Activated naive CD8-positive, alpha-beta T cell treated with anti-CD3 and anti-CD28 coated beads, Interleukin-2, amount 50 U/mL, for 16 hours (primary cell): ENCODE results near the gene CRIP3.
A peak's percentile ranks its signal among the peaks of the same experiment; 100 is the strongest.

ENCODE experiments used
- DNase-seq: peaks from one replicate; pipeline ENCODE4 v3.0.0-alpha.2; 2020; ENCODE audit warnings: low read depth, low spot score

CRIP3 gene

DNA sequence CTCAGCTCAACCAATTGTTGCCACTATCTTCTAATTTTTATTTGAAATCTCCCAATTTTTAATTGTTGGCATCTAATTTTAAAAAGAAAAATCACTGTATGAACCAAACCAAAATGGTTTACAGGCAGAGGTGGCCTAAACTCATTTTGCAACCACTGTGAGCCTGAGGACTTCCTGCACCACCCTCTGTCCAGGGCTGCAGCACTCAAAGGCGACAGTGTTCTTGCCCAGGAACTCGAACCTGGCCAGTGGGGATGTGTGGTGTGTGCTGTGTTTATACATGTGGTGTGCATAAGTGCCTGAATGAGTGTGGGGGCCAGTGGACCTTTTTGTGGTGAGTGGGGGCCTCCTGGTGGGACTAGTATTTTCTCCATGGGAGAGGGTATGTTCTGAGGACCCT, 34.9 kb downstream of the CRIP3 start:
- no peak for DNase-seq

DNA sequence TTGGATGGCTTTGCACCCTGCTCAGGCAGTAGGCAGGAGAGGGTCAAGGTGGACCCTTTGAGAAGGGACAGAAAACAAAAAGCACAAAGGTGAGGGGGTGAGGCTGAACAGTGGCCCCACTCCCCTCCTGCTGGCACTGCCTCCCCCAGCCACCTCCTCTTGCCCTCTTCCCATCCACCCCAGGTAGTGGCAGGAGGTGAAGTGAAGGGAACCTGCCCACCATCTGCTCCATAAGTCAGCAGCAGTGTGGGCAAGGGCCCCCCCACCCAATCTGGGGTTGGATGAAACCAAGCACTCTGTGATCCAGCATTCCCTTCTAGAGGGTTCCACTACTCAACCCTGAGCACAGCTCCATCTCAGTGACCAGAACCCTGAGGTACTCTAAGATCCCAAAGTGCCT, 36.7 kb downstream of the CRIP3 start:
- no peak for DNase-seq

DNA sequence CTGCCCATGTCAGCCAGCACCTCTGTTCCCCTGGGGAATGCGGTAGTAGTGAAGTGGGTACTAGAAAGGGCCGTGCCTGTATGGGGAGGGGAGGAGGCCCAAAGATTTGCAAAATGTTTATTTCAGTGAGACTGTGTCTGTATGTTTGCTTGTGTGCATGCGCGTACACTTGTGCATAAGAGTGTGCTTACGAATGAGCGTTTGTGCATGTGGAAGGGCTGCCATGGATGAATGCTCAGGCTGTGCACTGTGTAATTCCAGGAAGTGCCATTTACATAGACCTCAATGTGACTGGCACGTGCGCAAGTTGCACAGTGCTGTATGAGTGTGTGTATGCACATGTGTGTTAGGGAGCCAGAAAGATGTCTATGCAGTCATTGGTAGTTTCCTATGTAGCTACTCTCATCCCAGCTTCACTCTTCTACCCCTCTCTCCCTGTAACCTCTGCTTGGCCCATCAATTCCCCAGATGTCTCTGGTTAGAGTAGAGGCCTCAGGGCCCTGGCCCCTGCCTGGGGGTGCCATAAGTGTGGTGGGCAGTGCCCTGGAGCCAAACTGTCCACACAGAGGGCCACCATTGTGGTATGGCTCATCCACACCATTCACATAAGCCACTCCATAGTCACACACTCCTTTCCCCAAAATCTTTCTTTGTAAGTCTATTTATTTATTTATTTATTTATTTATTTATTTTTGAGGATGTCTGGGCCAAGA, 37.4 kb downstream of the CRIP3 start:
- DNase-seq, result no peak

DNA sequence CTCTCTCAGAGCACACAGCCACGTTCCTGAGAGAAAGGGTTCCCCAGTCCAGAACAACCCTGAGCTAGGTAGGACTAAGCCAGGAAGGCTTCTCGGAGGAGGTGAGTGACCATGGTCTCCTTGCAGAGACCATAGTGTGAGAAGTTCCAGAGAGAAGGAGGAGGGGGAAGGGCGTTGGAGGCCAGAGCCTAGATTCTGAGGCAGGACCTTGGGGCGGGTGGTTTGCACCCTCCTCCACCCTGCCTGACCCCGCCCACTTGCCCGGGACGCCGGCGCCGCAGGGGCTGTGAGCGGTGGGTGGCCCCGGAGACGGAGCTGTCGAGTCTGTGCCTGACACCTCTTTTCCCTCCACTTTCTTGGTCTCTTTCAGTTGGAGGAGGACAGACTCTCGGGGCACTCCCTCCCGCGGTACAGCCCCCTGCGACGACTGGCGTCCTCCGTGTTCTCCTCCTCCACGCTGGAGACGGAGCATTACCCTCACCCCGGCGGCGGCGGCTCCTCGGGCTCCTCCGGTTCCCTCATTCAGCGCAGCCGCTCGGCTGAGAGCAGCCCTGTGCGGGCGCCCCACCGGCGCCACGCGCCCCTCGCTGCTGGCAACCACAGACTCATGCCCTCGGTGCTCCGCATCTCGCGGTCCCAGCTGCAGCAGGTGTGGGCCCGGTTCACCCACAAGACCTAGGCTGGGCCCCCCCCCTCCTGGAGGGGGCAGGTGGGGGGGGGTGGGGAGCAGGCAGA, 39.2 kb downstream of the CRIP3 start:
- no peak for DNase-seq

DNA sequence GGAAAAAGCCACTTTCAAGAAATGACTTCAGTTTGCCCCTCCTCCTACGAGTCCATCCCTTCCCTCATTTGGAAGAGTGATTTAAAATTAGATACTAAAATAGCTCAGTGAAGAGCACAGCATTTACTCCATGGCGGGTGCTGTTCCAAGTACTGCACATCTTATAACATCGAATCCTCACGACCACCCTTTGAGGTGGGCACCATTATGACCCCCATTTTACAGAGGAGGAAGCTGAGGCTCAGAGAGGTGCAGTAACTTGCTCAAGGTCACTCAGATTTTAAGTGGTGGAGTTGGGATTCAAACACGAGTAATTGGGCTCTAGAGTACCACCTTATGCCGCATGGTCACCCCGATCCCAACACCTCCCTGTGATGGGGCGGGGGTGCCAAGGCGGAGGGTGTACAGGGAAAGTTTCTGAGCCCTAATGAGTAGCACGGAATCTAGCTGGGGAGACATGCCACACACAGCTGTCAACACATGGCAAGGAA, 39.8 kb downstream of the CRIP3 start:
- no peak for DNase-seq

DNA sequence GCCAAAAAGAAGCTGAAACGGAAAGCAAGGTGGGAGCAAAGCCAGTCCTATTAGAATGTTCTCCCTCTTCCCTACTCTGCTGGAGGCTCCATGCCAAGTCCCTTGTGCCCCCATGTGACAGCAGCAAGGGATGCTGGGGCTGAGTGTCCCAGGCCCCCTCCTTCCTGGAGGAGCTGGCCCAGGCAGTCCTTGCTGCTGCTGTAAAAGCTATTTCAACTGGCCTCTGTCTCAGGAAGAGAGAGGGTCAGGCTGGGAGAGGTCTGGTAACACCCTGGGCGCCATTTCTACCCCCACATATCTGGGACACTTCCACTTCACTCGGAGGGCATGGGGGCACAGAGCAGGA, 40.3 kb downstream of the CRIP3 start:
- no peak for DNase-seq

DNA sequence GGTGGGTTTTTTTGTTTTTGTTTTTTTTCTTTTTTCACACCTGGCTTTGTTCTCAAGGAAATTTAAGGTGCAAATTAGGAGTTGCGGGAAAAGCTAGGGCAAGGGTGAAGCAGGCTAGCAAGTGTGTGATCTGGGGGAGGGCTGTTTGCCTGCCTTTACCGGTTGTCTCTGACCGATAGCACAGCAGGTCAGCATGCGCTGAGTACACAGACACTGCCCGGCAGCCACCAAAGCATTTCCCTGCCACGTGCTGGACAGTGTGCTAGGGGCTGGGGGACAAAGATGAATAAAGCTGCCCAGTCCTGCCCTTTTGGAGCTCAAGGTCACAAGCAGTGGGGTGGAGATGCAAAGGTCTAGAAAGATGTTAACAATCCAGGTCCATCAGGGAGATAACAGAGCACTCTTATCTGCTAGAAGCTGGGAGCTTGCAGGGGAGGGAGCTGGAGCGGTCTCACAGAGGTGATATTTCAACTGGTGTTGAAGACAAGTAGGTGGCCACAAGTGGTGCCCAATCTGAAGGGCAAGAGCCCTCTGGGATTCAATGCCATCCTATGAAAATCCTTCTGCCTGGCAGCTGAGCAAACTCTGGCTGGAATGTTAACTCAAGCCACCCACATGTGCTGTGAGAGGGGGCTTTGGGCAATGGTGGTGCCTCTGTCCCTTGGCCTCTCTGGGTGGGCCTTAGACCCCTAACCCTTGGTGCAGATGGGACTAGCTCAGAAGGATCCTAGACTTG, 40.8 kb downstream of the CRIP3 start:
- no peak for DNase-seq

DNA sequence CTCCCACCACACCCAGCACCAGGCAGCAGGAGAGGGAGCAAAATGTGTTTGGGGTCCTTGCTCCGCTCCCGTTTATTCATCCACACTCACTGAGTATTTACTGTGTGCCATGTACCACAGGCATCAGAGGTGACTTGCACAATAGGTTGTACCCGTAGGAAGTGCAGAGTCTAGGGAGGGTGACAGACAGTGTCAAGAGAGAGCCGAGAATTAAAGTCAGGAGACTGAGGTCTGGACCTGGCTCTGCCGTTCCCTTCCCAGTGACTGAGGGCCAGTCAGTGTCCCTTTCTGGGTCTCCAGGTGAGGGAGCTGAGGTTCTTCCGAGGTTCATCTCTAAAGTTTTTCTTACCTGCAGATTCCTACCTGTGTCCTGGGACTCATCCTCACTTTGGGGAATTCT, 43.1 kb downstream of the CRIP3 start:
- DNase-seq, result no peak

DNA sequence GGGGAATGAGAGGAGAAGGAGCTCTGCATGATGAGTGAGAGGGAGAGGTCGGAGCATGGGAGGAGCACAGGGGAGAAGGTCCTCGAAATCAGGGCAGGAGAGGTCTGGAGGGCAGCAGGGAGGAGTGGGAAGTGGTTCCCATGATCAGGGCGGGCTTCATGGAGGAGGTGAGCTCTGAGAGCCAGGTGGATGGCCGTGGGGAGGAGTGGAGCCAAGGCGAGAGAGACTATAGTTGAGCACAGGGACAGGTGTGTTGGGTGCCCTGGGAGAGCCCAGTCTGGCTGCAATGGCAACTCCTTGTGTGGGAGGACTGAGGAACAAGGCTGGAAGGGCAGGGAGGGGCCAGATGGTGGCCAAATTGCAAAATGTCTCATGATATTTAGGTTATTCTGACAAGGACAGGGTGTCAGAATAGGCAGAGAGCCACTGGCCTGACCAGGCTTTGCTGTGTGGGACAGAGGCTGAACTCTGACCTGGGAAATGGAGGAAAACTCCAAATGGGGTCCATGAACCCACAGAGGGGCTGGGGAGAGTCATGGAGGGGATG, 44.0 kb downstream of the CRIP3 start:
- no peak for DNase-seq

DNA sequence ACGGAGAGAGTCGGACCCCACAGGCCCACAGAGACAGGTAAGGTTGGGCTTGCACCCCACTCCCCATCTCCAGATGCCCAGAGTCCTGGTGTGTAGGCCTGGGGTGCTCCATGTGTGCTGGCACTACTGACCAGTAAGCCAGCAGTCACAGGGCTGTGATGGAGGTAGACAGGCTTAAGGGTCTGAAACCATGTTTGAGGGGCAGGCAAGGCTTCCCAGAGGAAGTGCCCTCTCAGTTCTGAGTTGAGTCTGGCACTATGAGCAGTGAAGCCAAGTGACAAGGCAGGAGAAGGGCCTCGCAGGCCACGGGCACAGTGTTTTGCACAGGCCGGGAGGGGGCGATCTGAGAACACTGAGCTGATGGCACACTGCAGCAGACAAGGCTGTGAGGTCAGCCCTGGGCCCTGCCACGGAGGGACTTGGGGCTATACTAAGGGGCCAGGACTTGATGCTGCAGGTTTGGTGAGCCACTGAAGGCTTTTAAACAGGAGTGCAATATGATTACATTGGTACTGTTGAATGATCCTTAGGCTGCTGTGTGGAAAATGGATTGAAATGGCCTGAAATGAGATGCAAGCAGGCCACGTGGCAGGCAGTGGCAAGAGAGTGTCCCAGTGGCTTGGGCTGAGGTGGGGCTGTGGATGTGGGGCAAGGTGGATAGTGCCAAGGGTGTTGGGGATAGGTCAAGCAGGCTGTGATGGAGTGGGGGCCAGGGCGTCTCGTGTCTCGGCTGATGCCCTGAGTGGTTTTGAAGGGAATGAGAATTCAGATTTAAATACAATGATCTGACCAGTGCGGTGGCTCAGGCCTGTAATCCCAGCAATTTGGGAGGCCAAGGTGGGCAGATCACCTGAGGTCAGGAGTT, 45.1 kb downstream of the CRIP3 start:
- peak; percentile 67 for DNase-seq

DNA sequence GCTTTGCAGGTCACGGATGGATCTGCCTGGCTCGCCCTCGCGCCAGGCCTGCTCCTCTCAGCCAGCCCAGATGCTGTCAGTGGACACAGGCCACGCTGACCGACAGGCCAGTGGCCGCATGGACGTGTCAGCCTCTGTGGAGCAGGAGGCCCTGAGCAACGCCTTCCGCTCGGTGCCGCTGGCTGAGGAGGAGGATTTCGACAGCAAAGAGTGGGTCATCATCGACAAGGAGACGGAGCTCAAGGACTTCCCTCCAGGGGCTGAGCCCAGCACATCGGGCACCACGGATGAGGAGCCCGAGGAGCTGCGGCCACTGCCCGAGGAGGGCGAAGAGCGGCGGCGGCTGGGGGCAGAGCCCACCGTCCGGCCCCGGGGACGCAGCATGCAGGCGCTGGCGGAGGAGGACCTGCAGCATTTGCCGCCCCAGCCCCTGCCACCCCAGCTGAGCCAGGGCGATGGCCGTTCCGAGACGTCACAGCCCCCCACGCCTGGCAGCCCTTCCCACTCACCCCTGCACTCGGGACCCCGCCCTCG, 45.8 kb downstream of the CRIP3 start:
- DNase-seq, result no peak

DNA sequence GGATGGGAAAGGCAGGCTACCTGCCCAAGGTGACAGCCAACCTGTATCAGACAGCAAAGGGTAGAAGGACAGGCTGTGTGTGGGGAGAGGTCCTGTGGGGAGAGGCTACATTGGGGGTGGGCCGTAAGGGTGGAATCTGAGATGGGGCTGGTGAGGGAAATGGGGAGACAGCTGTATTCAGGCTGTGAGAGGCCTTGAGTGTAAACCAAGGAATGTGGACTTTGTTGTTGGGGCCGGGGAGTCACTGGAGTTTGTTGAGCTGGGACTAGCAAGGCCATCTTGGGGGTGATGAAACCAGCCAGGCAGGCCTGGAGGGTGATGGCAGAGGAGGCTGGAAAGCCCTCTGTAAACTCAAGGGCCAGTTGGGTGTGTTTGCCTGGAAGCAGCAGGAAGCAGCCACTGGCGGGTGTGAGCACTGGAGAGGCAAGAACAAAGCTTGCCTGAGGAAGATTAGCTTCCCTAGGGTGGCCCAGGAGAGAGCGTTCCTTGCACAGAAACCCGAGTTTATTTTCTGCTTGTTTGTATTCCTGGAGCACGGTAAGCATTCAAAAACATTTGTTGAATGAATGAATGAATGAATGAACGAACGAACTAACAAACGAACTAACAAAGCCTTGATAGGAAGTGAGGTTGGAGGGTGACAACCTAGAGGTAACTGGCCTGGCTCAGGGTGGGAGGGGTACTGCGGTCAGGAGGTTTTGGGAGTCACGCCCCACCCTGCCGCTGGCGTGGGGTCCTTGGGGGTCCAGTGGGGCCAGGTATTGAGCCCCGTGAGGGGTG, 46.4 kb downstream of the CRIP3 start:
- no peak for DNase-seq

DNA sequence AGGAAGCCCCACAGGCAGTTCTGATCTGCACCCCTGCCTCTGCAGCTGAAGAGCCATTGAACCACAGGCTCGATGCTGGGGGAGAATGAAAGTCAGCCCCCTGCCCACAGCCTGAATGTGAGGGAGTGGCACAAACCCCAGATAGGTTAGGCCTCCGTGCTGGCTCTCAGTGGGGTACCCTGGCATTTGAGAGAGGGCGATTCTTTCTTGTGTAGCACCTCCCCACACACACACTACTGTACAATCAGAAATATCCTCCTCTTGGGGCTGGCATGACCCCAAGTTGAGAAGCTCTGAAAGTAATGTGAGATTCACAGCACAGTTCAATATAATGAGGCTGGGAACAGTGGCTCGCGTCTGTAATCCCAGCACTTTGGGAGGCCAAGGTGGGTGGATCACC, 47.4 kb downstream of the CRIP3 start:
- no peak for DNase-seq

DNA sequence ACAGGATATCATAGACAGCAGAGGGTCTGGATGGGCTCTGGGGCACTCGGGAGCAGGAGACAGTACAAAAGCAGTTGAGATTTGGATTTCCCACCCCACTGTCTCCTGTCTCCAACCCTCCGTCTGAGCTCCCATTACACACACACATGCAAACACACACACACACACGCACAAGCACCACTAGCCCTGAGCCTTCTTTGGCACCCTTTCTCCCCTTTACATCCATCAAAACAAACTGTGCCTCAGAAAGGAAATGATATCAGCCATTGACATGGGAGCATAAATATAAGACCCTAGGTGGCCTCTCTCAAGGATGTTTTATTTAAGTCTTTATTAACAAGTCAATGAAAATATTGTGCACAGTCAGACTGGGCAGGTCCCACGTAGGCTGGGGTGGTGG, 47.8 kb downstream of the CRIP3 start:
- no peak for DNase-seq

DNA sequence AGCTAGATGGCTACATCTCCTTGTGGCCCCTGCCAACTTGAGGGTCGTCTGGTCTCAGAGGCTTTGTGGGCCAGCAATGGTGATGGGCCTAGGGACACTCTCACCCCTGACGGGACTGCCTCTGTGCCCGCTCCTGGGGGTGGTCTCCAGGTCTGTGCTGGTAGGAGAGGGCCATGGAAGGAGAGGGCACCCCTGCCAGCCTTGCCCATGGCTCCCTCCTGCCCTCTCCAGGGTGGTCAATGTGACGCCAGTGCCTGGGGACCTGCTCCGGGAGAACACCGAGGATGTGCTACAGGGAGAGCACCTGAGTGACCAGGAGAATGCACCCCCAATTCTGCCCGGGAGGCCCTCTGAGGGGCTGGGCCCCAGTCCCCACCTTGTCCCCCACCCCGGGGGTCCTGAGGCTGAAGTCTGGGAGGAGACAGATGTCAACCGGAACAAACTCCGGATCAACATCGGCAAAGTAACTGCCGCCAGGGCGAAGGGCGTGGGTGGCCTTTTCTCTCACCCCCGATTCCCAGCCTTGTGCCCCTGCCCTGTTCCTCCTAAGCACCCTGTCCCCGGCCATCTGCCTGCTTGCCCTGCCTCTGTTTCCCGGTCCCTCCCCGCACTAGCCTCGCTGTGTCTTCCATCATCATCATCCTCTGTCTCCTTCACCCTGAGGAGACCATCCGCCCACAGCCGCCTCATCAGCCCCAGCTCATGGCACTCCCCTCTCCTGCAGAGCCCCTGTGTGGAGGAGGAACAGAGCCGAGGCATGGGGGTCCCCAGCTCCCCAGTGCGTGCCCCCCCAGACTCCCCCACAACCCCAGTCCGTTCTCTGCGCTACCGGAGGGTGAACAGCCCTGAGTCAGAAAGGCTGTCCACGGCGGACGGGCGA, 49.6 kb downstream of the CRIP3 start:
- no peak for DNase-seq

DNA sequence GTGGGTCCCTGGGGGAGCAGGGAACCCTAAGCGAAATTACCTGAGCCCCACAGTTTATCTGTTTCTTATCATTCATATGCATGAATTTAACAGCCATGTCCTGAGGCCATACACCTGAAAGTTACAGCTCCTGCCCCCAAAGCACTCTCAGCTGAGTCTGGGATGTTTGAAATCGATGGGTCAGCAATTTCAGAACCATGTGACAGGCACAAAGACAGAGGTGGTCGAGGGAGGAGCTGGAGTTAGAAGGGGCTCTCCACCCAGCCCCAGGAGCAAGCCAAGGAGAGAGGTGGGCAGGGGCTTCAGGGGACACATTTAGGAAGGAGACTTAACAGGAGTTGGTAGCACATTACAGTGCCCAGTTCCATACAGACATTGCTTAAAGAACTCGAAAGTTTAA, 50.4 kb downstream of the CRIP3 start:
- no peak for DNase-seq

DNA sequence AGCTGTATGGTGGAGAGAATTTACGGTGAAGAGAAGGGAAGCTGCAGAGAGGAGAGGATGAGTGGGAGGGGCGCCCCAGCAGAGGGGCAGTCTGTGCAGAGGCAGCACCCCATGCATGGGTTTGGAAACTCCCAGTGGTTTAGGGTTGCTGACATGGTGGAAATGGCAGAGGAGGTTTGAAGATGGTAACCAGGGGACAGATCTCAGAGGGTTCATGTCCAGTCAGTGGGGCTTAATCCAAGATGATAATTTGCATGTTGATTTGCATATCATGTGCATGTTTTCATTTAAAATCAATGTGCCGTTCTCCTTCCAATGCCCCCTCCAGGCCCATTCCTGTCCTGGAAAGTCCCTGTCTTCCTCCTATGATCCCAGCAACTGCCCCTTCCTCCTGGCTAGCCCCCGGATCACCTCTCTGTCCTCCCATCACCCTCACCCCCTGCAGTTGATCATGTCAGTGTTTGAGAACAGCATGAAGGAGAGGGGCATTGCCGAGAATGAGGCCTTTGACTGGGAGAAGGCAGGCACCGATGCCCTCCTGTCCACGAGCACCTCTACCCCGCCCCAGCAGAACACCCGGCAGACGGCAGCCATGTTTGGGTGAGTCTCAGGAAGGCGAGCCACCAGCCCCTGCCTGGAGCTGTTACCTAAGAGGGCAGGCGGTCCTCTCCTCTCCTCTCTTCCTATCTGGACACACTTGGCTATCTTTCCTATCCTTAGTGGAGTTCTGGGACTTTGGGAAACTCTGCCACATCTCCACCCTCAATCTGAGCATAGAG, 51.1 kb downstream of the CRIP3 start:
- DNase-seq, result no peak

DNA sequence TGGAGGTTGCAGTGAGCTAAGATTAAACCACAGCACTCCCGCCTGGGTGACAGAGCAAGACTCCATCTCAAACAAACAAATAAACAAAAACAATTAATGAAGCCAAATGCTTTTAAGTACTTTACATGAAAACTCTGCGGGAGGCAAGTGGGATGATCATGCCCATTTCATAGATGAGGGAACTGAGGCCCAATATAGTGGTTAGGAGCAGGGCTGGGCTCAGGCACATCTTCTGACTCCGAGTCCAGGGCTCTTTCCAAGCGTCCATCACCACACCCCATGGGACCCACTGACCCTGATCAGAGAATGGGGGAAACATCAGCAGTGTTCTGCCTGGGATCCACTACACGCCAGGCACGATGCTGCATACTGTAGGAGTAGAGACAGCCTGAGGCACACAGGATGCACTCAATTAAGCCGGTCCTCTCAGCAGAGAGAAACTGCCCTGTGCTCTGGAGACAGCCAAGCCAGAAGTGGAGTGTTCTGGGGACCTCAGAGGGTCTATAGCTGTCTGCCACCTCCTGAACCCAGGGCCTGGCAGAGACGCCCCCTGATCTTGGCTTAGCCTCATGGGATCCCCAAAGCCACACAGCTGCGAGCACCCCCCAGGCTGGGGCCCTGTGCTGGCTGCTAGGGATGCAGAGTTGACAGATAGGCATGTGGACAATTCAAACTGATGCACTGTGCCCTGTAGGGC, 51.8 kb downstream of the CRIP3 start:
- DNase-seq, result no peak
